ENCODE measurements around the gene DCAF7.

DCAF7 gene

DNA sequence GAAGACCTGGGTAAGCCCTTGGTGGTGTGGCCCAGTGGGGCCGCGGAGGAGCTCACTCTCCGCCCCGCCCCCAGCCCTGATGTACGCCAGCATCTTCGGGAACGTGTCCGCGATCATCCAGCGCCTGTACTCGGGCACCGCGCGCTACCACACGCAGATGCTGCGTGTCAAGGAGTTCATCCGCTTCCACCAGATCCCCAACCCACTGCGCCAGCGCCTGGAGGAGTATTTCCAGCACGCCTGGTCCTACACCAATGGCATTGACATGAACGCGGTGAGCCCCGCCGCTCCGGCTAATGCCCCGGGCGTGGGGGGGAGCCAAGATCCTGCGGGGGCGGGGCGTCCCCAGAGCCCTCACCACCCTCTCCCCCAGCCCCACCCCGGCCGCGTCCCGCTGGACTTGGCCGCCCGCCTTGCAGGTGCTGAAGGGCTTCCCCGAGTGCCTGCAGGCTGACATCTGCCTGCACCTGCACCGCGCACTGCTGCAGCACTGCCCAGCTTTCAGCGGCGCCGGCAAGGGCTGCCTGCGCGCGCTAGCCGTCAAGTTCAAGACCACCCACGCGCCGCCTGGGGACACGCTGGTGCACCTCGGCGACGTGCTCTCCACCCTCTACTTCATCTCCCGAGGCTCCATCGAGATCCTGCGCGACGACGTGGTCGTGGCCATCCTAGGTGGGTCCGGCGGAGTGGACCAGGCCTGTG lies 12.1 kb upstream of the DCAF7 start:
- H2AFZ ChIP-seq (ENCODE audit: low read length, unreplicated experiment), result no peak overlapping the region
- H3K4me1 ChIP-seq (ENCODE audit: control insufficient read depth, insufficient read depth, low read length, unreplicated experiment), result no peaks in the 10 kb centered on the region
- H3K4me3 ChIP-seq (ENCODE audit: low read depth, low read length), result no peak overlapping the region
- H3K79me2 ChIP-seq (ENCODE audit: control insufficient read depth, insufficient read depth, low read length, unreplicated experiment), result no peaks in the 10 kb centered on the region
- H3K27ac ChIP-seq (ENCODE audit: low read depth, low read length), result no peak overlapping the region
- peaks cover 33% of the 10 kb centered on the region for H3K27me3 ChIP-seq (ENCODE audit: insufficient read depth, low read length)
- no peaks in the 10 kb centered on the region for H3K36me3 ChIP-seq (ENCODE audit: insufficient read depth, low read length)

DNA sequence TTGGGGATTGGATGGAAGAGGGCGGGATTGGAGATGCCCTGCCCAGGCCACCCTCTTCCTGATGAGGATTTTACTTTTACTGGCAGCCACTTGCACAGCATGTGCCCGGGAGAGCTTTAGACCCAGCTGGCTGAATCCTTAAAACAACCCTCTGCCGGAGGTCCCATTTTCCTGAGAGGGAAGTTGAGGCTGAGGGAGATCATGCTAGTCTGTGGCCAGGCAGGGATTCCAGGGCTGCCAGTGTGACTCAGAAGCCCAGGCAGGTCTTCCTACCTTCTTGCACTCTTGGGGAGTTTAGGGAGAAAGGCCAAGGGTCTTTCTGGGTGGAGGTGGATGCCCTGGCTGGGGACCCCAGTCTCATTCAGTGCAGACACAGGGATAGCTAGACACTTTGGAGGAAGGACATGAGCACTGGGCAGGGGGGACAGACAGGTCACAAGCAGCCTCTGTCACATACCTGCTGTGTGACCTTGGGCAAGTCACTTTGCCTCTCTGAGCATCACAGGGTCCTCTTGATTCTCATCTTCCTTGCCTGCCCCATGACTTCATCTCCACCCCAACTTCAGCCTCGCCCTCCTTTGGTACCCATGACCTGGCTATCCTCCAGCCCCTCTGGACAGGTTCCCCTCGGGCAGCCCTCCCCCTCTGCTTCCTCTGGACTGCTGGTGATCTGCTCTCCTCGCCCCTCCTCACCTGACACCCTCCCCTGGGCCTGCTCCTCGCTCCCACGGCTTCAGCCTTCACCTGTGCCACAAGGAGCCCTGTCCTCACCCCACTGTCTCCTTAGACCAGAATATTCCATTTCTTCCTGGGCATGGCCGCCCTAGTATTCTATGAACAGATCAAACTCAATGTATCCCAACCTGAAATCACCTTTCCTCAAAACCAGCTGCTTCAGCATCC lies 11.3 kb upstream of the DCAF7 start:
- no peaks in the 10 kb centered on the region for H3K79me2 ChIP-seq (ENCODE audit: control insufficient read depth, insufficient read depth, low read length, unreplicated experiment)
- H3K27me3 ChIP-seq (ENCODE audit: insufficient read depth, low read length), result peaks cover 33% of the 10 kb centered on the region
- H3K27ac ChIP-seq (ENCODE audit: low read depth, low read length), result no peak overlapping the region
- no peak overlapping the region for H3K4me3 ChIP-seq (ENCODE audit: low read depth, low read length)
- H2AFZ ChIP-seq (ENCODE audit: low read length, unreplicated experiment), result no peak overlapping the region
- H3K4me1 ChIP-seq (ENCODE audit: control insufficient read depth, insufficient read depth, low read length, unreplicated experiment), result no peaks in the 10 kb centered on the region
- no peaks in the 10 kb centered on the region for H3K36me3 ChIP-seq (ENCODE audit: insufficient read depth, low read length)

DNA sequence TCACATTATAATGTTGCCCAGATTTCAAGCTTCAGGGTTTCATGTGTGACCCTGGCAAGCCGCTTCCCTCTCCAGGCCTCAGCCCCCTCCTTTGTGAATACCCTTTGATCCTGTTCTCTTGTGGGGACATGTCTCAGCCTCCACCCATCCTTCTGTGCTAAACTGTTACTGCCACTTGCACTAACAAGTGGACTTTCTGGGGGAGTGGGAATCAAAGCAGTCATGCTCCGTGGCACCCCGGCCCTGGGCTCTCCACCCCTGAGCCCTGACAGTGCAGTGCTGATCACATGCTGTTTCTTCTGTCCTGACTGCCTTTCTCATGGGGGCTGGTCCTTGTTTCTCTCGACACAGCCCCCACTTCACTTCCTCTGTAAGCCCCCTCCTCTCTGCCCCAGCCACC lies 9.7 kb upstream of the DCAF7 start:
- Histone ChIP-seq H3K27ac (ENCODE audit: low read depth, low read length) (no peak overlapping the region), H3K4me1 (ENCODE audit: control insufficient read depth, insufficient read depth, low read length, unreplicated experiment) (no peaks in the 10 kb centered on the region), H3K36me3 (ENCODE audit: insufficient read depth, low read length) (no peaks in the 10 kb centered on the region), H2AFZ (ENCODE audit: low read length, unreplicated experiment) (no peak overlapping the region), H3K79me2 (ENCODE audit: control insufficient read depth, insufficient read depth, low read length, unreplicated experiment) (no peaks in the 10 kb centered on the region), H3K4me3 (ENCODE audit: low read depth, low read length) (no peak overlapping the region), H3K27me3 (ENCODE audit: insufficient read depth, low read length) (peaks cover 33% of the 10 kb centered on the region)

DNA sequence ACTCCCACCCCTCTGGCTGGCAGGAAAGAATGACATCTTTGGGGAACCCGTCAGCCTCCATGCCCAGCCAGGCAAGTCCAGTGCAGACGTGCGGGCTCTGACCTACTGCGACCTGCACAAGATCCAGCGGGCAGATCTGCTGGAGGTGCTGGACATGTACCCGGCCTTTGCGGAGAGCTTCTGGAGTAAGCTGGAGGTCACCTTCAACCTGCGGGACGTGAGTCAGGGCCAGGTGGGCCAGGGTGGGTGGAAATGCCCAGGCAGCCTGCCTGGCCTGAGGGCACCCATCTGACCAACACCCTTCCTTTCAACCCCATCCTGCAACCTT lies 8.1 kb upstream of the DCAF7 start:
- no peak overlapping the region for H3K4me3 ChIP-seq (ENCODE audit: low read depth, low read length)
- H2AFZ ChIP-seq (ENCODE audit: low read length, unreplicated experiment), result no peak overlapping the region
- no peaks in the 10 kb centered on the region for H3K4me1 ChIP-seq (ENCODE audit: control insufficient read depth, insufficient read depth, low read length, unreplicated experiment)
- H3K27ac ChIP-seq (ENCODE audit: low read depth, low read length), result no peak overlapping the region
- no peaks in the 10 kb centered on the region for H3K36me3 ChIP-seq (ENCODE audit: insufficient read depth, low read length)
- no peaks in the 10 kb centered on the region for H3K79me2 ChIP-seq (ENCODE audit: control insufficient read depth, insufficient read depth, low read length, unreplicated experiment)
- H3K27me3 ChIP-seq (ENCODE audit: insufficient read depth, low read length), result peaks cover 30% of the 10 kb centered on the region

DNA sequence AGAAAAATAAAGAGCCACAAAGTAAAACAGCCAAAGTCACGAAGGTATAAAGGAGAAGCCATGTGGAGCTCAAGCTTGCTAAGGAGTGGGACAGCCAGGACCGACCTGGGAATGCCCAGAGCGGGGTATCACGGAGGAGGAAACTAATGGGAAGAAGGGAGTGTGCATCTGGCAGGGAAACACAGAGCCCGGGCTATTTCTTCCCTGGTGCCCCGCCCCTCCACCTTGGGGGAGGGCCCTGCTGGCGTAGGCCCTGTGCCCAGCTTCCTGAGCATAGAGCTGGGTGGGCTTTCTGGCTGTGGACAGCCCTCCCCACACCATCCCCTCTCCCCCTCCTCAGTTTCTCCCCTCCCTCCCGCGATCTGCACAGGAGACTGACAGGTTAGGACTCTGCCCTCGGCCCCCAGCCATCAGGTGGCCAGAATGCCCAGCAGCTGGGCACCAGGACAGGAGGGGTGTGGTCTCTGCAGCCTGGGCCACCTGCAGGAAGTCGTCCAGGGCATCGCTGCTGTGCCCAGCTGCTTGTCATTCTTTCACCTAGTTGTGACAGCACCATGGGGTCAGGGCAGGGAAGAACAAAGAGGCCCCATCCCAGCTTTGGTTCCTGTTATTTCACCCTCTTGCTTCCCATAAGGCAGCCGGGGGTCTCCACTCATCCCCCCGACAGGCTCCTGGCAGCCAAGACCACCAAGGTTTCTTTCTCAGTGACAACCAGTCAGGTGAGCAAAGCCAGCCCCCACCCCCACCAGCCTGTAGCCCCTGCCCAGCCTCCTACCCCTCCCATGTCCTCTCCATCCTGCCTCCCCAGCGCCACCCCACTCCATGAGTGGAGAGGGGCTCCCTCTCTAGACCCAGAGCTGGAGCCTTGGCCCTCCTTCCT lies 7.1 kb upstream of the DCAF7 start:
- peaks cover 22% of the 10 kb centered on the region for H3K27me3 ChIP-seq (ENCODE audit: insufficient read depth, low read length)
- no peak overlapping the region for H2AFZ ChIP-seq (ENCODE audit: low read length, unreplicated experiment)
- no peak overlapping the region for H3K27ac ChIP-seq (ENCODE audit: low read depth, low read length)
- no peaks in the 10 kb centered on the region for H3K36me3 ChIP-seq (ENCODE audit: insufficient read depth, low read length)
- no peak overlapping the region for H3K4me3 ChIP-seq (ENCODE audit: low read depth, low read length)
- H3K79me2 ChIP-seq (ENCODE audit: control insufficient read depth, insufficient read depth, low read length, unreplicated experiment), result no peaks in the 10 kb centered on the region
- H3K4me1 ChIP-seq (ENCODE audit: control insufficient read depth, insufficient read depth, low read length, unreplicated experiment), result no peaks in the 10 kb centered on the region

DNA sequence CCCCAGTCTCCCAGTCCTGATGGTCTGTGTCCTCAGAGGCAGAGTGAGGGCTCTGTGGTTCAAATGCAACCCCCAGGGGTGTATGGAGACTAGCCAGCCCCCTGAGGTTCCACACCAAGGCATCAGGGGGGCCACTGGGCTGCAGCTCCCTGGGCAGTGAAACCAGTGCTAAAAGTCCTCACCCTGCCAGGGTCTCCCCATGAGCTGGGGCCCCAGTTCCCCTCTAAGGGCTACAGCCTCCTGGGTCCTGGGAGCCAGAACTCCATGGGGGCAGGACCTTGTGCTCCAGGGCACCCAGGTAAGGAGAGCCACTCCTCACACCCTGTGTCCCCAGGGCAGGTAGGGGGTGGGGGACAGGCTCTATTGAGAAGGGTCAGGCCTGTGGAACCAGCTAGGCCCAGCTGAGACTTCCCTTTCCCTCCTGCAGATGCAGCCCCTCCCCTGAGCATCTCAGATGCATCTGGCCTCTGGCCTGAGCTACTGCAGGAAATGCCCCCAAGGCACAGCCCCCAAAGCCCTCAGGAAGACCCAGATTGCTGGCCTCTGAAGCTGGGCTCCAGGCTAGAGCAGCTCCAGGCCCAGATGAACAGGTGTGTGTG lies 6.4 kb upstream of the DCAF7 start:
- Histone ChIP-seq H3K27ac (ENCODE audit: low read depth, low read length) (no peak overlapping the region), H2AFZ (ENCODE audit: low read length, unreplicated experiment) (no peak overlapping the region), H3K27me3 (ENCODE audit: insufficient read depth, low read length) (peaks cover 15% of the 10 kb centered on the region), H3K36me3 (ENCODE audit: insufficient read depth, low read length) (no peaks in the 10 kb centered on the region), H3K79me2 (ENCODE audit: control insufficient read depth, insufficient read depth, low read length, unreplicated experiment) (no peaks in the 10 kb centered on the region), H3K4me1 (ENCODE audit: control insufficient read depth, insufficient read depth, low read length, unreplicated experiment) (no peaks in the 10 kb centered on the region), H3K4me3 (ENCODE audit: low read depth, low read length) (no peak overlapping the region)

DNA sequence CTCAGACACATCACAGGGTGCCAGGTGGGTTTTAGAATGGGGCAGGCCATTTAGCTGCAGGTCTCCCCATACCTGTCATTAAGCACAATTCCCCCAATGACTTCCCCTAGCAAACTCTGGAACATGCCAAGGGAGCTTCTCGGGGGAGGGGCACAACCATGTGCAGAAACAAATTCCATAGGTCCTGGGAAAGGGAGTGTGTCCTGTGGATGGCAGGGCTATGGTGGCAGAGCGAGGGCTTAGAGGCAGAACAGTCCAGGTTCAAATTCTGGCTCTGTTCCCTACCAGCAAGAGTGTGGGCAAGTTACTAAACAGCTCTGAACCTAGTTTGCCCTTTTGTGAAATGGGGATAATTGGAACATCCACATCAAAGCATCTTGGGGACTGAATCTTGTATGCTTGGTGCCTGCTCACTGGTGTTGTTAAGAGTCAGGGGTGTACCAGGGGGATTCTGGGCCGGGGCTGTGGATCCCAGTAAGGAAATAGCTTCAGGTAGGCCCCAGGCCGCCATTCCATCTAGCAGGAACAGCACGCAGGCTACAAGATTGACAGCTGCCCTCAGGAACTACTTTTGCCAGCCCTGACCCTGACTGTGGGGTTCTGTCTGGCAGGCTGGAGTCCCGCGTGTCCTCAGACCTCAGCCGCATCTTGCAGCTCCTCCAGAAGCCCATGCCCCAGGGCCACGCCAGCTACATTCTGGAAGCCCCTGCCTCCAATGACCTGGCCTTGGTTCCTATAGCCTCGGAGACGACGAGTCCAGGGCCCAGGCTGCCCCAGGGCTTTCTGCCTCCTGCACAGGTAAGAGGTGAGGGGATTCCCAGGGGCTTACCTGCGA lies 5.6 kb upstream of the DCAF7 start:
- Histone ChIP-seq H3K27ac (ENCODE audit: low read depth, low read length) (no peak overlapping the region), H2AFZ (ENCODE audit: low read length, unreplicated experiment) (no peak overlapping the region), H3K4me3 (ENCODE audit: low read depth, low read length) (no peak overlapping the region), H3K4me1 (ENCODE audit: control insufficient read depth, insufficient read depth, low read length, unreplicated experiment) (no peaks in the 10 kb centered on the region), H3K27me3 (ENCODE audit: insufficient read depth, low read length) (peaks cover 7% of the 10 kb centered on the region; the same call in 1 of the 2 replicates), H3K36me3 (ENCODE audit: insufficient read depth, low read length) (no peaks in the 10 kb centered on the region), H3K79me2 (ENCODE audit: control insufficient read depth, insufficient read depth, low read length, unreplicated experiment) (no peaks in the 10 kb centered on the region)

DNA sequence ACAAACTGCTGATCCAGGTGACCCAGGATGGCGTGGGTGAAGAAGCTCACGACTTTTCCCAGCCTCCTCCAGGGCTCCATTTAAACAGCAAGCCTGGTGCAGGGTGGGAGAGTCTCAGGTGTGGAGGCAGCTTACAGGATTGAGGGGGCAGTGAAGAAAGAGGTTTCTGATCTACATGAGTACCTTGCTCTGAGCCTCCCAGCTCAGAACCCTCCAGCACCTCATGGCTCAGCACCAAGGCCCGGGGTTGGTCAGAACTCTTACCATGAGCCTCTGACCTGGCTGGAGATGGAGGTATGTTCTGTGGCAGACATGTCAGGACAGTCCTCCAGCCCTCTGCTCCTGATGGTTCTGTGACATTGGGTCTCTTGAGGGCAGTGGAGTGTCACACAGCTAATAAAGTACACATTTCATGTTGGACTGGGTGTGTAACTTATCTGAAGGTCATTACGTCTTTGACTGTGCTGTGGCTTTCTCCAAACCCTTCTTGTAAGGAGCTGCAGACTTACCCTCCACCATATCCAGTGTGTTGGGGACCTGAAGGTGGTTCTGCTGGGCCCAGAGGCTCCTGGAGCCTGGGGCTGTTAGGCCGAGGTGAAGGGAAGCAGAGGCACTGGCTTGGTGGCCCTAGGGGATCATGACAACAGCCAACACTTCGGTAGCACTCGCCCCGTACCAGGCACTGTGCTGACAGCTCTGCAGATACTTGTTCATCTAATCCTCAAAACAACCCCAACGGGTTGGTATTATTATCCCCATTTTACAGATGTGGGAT lies 3.8 kb upstream of the DCAF7 start:
- Histone ChIP-seq H3K79me2 (ENCODE audit: control insufficient read depth, insufficient read depth, low read length, unreplicated experiment) (peaks cover 10% of the 10 kb centered on the region), H3K27me3 (ENCODE audit: insufficient read depth, low read length) (no peaks in the 10 kb centered on the region), H3K27ac (ENCODE audit: low read depth, low read length) (no peak overlapping the region), H3K4me1 (ENCODE audit: control insufficient read depth, insufficient read depth, low read length, unreplicated experiment) (no peaks in the 10 kb centered on the region), H3K4me3 (ENCODE audit: low read depth, low read length) (no peak overlapping the region), H2AFZ (ENCODE audit: low read length, unreplicated experiment) (no peak overlapping the region), H3K36me3 (ENCODE audit: insufficient read depth, low read length) (no peaks in the 10 kb centered on the region)

DNA sequence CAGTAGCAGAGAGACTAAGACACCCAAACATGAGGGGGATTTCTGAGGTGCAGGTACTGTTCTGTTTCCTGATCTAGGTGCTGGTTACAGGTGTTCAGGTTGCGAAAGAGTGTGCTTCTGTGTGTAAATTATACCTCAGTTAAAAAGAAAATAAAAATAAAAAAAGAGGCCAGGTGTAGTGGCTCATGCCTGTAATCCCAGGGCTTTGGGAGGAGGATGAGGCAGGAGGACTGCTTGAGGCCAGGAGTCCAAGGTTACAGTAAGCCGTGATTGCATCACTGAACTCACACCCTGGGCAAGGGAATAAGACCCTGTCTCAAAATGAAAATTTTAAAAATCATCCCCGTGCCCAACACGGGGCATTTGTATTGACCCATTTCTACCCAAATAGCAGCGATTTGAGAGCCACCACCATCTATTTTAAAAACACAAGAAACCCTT lies 3.2 kb upstream of the DCAF7 start:
- H3K36me3 ChIP-seq (ENCODE audit: insufficient read depth, low read length), result no peaks in the 10 kb centered on the region
- H3K27ac ChIP-seq (ENCODE audit: low read depth, low read length), result no peak overlapping the region
- H3K4me1 ChIP-seq (ENCODE audit: control insufficient read depth, insufficient read depth, low read length, unreplicated experiment), result peaks cover 3% of the 10 kb centered on the region
- H3K4me3 ChIP-seq (ENCODE audit: low read depth, low read length), result no peak overlapping the region
- peaks cover 16% of the 10 kb centered on the region for H3K79me2 ChIP-seq (ENCODE audit: control insufficient read depth, insufficient read depth, low read length, unreplicated experiment)
- H2AFZ ChIP-seq (ENCODE audit: low read length, unreplicated experiment), result no peak overlapping the region
- no peaks in the 10 kb centered on the region for H3K27me3 ChIP-seq (ENCODE audit: insufficient read depth, low read length)
